ENCODE measurements around the gene CAPN10.

Gene CAPN10

GRCh38 chr2:240640939-240641338, 54.4 kb downstream of the CAPN10 start:
- H2BK5ac ChIP-seq (ENCODE audit: low read length) = no peak overlapping the region
- H3K4me3 ChIP-seq (ENCODE audit: low read length) = no peak overlapping the region
- H3K18ac ChIP-seq (ENCODE audit: low read length) = no peak overlapping the region
- no CpG with 5 or more reads among the region's 16 CpGs for WGBS (ENCODE audit: extremely low coverage, insufficient coverage, low lambda C conversion rate)
- peak; percentile 77 for DNase-seq
- H3K4me1 ChIP-seq (ENCODE audit: control insufficient read depth, low read depth, low read length) = no peaks in the 10 kb centered on the region
- H3K27ac ChIP-seq (ENCODE audit: low read depth, low read length) = no peak overlapping the region
- no peak overlapping the region for H4K8ac ChIP-seq (ENCODE audit: low read depth, low read length)
- H2AK5ac ChIP-seq (ENCODE audit: low read length) = no peak overlapping the region
- no peak overlapping the region for H3K56ac ChIP-seq (ENCODE audit: low read length)
- H2BK120ac ChIP-seq (ENCODE audit: low read depth, low read length) = no peak overlapping the region
- H3K4ac ChIP-seq (ENCODE audit: low read depth, low read length) = no peak overlapping the region
- H3K4me2 ChIP-seq (ENCODE audit: low read length) = no peak overlapping the region
- H2BK15ac ChIP-seq (replicated peaks; ENCODE audit: low read depth) = no peak overlapping the region
- H3K36me3 ChIP-seq (ENCODE audit: control insufficient read depth, insufficient read depth, low read length) = no peaks in the 10 kb centered on the region
- no peak overlapping the region for H3K9ac ChIP-seq (ENCODE audit: low read length)
- H3K23ac ChIP-seq (ENCODE audit: low read length) = no peak overlapping the region
- no peaks in the 10 kb centered on the region for H3K79me2 ChIP-seq (ENCODE audit: control insufficient read depth, insufficient read depth, low read length)
- no peak overlapping the region for H4K5ac ChIP-seq (ENCODE audit: low read length)
- H3K79me1 ChIP-seq (ENCODE audit: low read length) = no peaks in the 10 kb centered on the region
- no peaks in the 10 kb centered on the region for H3K27me3 ChIP-seq (ENCODE audit: insufficient read depth, low read length, poor library complexity)

GRCh38 chr2:240642061-240642805, 55.7 kb downstream of the CAPN10 start:
- Histone ChIP-seq H3K4me2 (ENCODE audit: low read length) (no peak overlapping the region), H3K56ac (ENCODE audit: low read length) (no peak overlapping the region), H2AK5ac (ENCODE audit: low read length) (no peak overlapping the region), H4K8ac (ENCODE audit: low read depth, low read length) (no peak overlapping the region), H3K9ac (ENCODE audit: low read length) (no peak overlapping the region), H3K4me1 (ENCODE audit: control insufficient read depth, low read depth, low read length) (no peaks in the 10 kb centered on the region), H2BK120ac (ENCODE audit: low read depth, low read length) (no peak overlapping the region), H3K27ac (ENCODE audit: low read depth, low read length) (no peak overlapping the region), H3K4me3 (ENCODE audit: low read length) (no peak overlapping the region), H4K5ac (ENCODE audit: low read length) (no peak overlapping the region), H3K4ac (ENCODE audit: low read depth, low read length) (no peak overlapping the region), H2BK5ac (ENCODE audit: low read length) (no peak overlapping the region), H3K27me3 (ENCODE audit: insufficient read depth, low read length, poor library complexity) (no peaks in the 10 kb centered on the region), H3K79me2 (ENCODE audit: control insufficient read depth, insufficient read depth, low read length) (no peaks in the 10 kb centered on the region), H3K79me1 (ENCODE audit: low read length) (no peaks in the 10 kb centered on the region), H3K36me3 (ENCODE audit: control insufficient read depth, insufficient read depth, low read length) (no peaks in the 10 kb centered on the region), H3K23ac (ENCODE audit: low read length) (no peak overlapping the region), H3K18ac (ENCODE audit: low read length) (no peak overlapping the region), H2BK15ac (replicated peaks; ENCODE audit: low read depth) (no peak overlapping the region)
- WGBS (ENCODE audit: extremely low coverage, insufficient coverage, low lambda C conversion rate) = no CpG with 5 or more reads among the region's 36 CpGs
- no peak for DNase-seq

GRCh38 chr2:240642806-240643092, 56.2 kb downstream of the CAPN10 start:
- H3K4me3 ChIP-seq (ENCODE audit: low read length) = no peak overlapping the region
- no peak overlapping the region for H2BK120ac ChIP-seq (ENCODE audit: low read depth, low read length)
- no peaks in the 10 kb centered on the region for H3K4me1 ChIP-seq (ENCODE audit: control insufficient read depth, low read depth, low read length)
- H3K79me1 ChIP-seq (ENCODE audit: low read length) = no peaks in the 10 kb centered on the region
- no CpG with 5 or more reads among the region's 11 CpGs for WGBS (ENCODE audit: extremely low coverage, insufficient coverage, low lambda C conversion rate)
- H4K5ac ChIP-seq (ENCODE audit: low read length) = no peak overlapping the region
- H3K27ac ChIP-seq (ENCODE audit: low read depth, low read length) = no peak overlapping the region
- no peak overlapping the region for H3K56ac ChIP-seq (ENCODE audit: low read length)
- no peaks in the 10 kb centered on the region for H3K36me3 ChIP-seq (ENCODE audit: control insufficient read depth, insufficient read depth, low read length)
- H3K4ac ChIP-seq (ENCODE audit: low read depth, low read length) = no peak overlapping the region
- H3K4me2 ChIP-seq (ENCODE audit: low read length) = no peak overlapping the region
- no peak overlapping the region for H4K8ac ChIP-seq (ENCODE audit: low read depth, low read length)
- no peak overlapping the region for H2BK5ac ChIP-seq (ENCODE audit: low read length)
- no peak overlapping the region for H3K9ac ChIP-seq (ENCODE audit: low read length)
- H3K79me2 ChIP-seq (ENCODE audit: control insufficient read depth, insufficient read depth, low read length) = no peaks in the 10 kb centered on the region
- no peak for DNase-seq
- H3K23ac ChIP-seq (ENCODE audit: low read length) = no peak overlapping the region
- no peak overlapping the region for H2BK15ac ChIP-seq (replicated peaks; ENCODE audit: low read depth)
- H3K18ac ChIP-seq (ENCODE audit: low read length) = no peak overlapping the region
- no peak overlapping the region for H2AK5ac ChIP-seq (ENCODE audit: low read length)
- H3K27me3 ChIP-seq (ENCODE audit: insufficient read depth, low read length, poor library complexity) = no peaks in the 10 kb centered on the region

- H3K4me3 ChIP-seq (ENCODE audit: low read length) = no peak overlapping the region
- no peak for DNase-seq
- H3K79me1 ChIP-seq (ENCODE audit: low read length) = no peaks in the 10 kb centered on the region
- H3K79me2 ChIP-seq (ENCODE audit: control insufficient read depth, insufficient read depth, low read length) = no peaks in the 10 kb centered on the region
- H3K4me1 ChIP-seq (ENCODE audit: control insufficient read depth, low read depth, low read length) = no peaks in the 10 kb centered on the region
- H3K27me3 ChIP-seq (ENCODE audit: insufficient read depth, low read length, poor library complexity) = no peaks in the 10 kb centered on the region
- no peak overlapping the region for H3K9ac ChIP-seq (ENCODE audit: low read length)
- H3K56ac ChIP-seq (ENCODE audit: low read length) = no peak overlapping the region
- no CpG with 5 or more reads among the region's 13 CpGs for WGBS (ENCODE audit: extremely low coverage, insufficient coverage, low lambda C conversion rate)
- H3K27ac ChIP-seq (ENCODE audit: low read depth, low read length) = no peak overlapping the region
- H4K5ac ChIP-seq (ENCODE audit: low read length) = no peak overlapping the region
- no peak overlapping the region for H3K4me2 ChIP-seq (ENCODE audit: low read length)
- H2BK5ac ChIP-seq (ENCODE audit: low read length) = no peak overlapping the region
- no peak overlapping the region for H2AK5ac ChIP-seq (ENCODE audit: low read length)
- no peaks in the 10 kb centered on the region for H3K36me3 ChIP-seq (ENCODE audit: control insufficient read depth, insufficient read depth, low read length)
- H2BK15ac ChIP-seq (replicated peaks; ENCODE audit: low read depth) = no peak overlapping the region
- H3K4ac ChIP-seq (ENCODE audit: low read depth, low read length) = no peak overlapping the region
- no peak overlapping the region for H3K18ac ChIP-seq (ENCODE audit: low read length)
- no peak overlapping the region for H4K8ac ChIP-seq (ENCODE audit: low read depth, low read length)
- H2BK120ac ChIP-seq (ENCODE audit: low read depth, low read length) = no peak overlapping the region
- H3K23ac ChIP-seq (ENCODE audit: low read length) = no peak overlapping the region
These were observed 56.7 kb downstream of the CAPN10 start for GRCh38 chr2:240643093-240643810.

GRCh38 chr2:240643811-240644150, 57.2 kb downstream of the CAPN10 start:
- H2BK5ac ChIP-seq (ENCODE audit: low read length) = no peak overlapping the region
- H3K79me1 ChIP-seq (ENCODE audit: low read length) = no peaks in the 10 kb centered on the region
- no peak overlapping the region for H4K8ac ChIP-seq (ENCODE audit: low read depth, low read length)
- H3K4me2 ChIP-seq (ENCODE audit: low read length) = no peak overlapping the region
- H3K27me3 ChIP-seq (ENCODE audit: insufficient read depth, low read length, poor library complexity) = no peaks in the 10 kb centered on the region
- no peak overlapping the region for H3K23ac ChIP-seq (ENCODE audit: low read length)
- H3K79me2 ChIP-seq (ENCODE audit: control insufficient read depth, insufficient read depth, low read length) = no peaks in the 10 kb centered on the region
- H2BK120ac ChIP-seq (ENCODE audit: low read depth, low read length) = no peak overlapping the region
- H3K4me3 ChIP-seq (ENCODE audit: low read length) = no peak overlapping the region
- no peak overlapping the region for H3K56ac ChIP-seq (ENCODE audit: low read length)
- no CpG with 5 or more reads among the region's 15 CpGs for WGBS (ENCODE audit: extremely low coverage, insufficient coverage, low lambda C conversion rate)
- H3K18ac ChIP-seq (ENCODE audit: low read length) = no peak overlapping the region
- H3K27ac ChIP-seq (ENCODE audit: low read depth, low read length) = no peak overlapping the region
- H3K4ac ChIP-seq (ENCODE audit: low read depth, low read length) = no peak overlapping the region
- no peak for DNase-seq
- no peak overlapping the region for H2BK15ac ChIP-seq (replicated peaks; ENCODE audit: low read depth)
- H3K36me3 ChIP-seq (ENCODE audit: control insufficient read depth, insufficient read depth, low read length) = no peaks in the 10 kb centered on the region
- H4K5ac ChIP-seq (ENCODE audit: low read length) = no peak overlapping the region
- H3K9ac ChIP-seq (ENCODE audit: low read length) = no peak overlapping the region
- H2AK5ac ChIP-seq (ENCODE audit: low read length) = no peak overlapping the region
- H3K4me1 ChIP-seq (ENCODE audit: control insufficient read depth, low read depth, low read length) = no peaks in the 10 kb centered on the region
